Measurements from ENCODE around the gene BCAR1. TPM values are rescaled to one million over a fixed set of nuclear protein-coding genes. Genes with fewer than 3 reads are reported as not detected.

BCAR1 gene
- total RNA-seq, 6 experiments from 2014 or later: 126 to 148 (median 130) TPM

DNA sequence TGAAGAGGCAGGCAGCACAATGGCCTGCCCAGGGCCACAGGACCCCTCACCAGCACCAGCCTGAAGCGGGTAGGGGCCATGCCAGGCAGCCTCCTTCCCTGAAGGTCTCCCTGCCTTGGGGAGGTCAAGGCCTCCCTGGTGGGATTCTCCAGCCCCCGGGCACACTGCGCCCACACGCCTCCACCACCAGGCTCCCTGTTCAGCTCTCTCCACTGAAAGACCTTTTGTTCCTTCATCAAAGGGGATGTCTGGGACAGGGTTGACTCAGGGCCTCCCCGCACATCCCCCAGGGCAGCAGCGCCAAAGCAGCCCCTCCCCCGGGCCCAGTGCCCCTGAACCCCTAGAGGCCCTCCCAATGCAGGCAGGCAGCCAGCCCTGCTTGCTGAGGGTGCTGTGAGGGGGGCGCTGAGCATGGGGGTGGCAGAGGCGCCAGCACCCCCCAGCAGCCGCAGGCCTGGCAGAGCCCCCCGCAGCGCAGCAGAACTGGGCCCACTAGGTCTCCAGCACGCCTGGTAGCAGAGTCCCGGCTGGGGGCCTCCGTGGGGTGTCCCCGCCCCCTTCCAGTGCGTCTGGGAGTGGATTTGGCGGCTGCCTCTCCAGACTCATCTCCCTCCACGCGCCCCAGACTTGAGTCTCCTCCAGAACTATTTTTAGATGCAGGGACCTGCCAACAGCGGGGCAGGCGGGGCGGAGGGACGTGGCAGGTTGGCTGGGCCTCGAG, 13.1 kb downstream of the BCAR1 start:
- Mint-ChIP-seq H3K9me3 (peaks cover 4% of the 10 kb centered on the region), H3K27me3 (ENCODE audit: insufficient read depth) (peaks cover 13% of the 10 kb centered on the region), H3K4me3 (peak overlapping the region; percentile 73), H3K4me1 (ENCODE audit: low read depth) (peaks cover 56% of the 10 kb centered on the region), H3K36me3 (ENCODE audit: low read depth) (peaks cover 27% of the 10 kb centered on the region), H3K27ac (peak overlapping the region; percentile 95)
- peak; percentile 91 for DNase-seq
- TF ChIP-seq, protein P1, sequence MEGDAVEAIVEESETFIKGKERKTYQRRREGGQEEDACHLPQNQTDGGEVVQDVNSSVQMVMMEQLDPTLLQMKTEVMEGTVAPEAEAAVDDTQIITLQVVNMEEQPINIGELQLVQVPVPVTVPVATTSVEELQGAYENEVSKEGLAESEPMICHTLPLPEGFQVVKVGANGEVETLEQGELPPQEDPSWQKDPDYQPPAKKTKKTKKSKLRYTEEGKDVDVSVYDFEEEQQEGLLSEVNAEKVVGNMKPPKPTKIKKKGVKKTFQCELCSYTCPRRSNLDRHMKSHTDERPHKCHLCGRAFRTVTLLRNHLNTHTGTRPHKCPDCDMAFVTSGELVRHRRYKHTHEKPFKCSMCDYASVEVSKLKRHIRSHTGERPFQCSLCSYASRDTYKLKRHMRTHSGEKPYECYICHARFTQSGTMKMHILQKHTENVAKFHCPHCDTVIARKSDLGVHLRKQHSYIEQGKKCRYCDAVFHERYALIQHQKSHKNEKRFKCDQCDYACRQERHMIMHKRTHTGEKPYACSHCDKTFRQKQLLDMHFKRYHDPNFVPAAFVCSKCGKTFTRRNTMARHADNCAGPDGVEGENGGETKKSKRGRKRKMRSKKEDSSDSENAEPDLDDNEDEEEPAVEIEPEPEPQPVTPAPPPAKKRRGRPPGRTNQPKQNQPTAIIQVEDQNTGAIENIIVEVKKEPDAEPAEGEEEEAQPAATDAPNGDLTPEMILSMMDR (IDR thresholded peaks at IDR 0.05): no peak

DNA sequence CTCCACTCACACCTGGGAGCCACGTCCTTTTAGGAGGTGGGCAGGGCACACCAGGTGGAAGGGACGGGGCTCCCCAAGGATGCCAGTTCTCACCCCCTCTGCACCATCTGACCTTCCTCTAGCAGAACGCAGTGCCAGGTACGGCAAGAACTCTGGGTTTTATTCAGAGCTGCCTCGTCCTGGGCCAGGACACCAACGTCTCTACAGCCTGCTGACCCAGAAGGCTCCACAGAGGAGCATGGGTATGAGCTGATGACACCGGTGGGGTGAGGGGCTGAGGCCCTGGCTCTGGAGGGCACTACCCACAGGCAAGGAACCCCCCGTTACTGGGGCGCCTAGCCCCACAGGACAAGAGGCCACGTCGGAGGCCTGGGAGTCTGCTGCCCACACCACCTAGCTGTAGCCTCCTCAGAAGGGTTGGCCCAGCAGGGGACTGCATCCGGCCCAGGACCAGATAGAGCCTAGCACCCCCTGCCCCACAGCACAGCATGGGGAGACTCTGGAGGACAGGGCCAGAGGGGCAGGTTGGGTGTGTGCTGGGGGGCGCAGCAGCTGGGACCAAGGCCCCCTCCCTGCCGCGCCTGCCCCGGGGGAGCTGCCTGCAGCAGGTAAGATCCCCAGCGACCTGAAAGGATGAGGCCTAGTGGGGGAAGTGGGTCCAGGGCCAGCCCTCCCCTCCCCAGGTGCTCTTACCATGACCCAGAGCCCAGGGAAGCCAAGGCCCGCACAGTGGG, 13.9 kb downstream of the BCAR1 start:
- Mint-ChIP-seq H3K9me3 (peaks cover 4% of the 10 kb centered on the region), H3K27me3 (ENCODE audit: insufficient read depth) (peaks cover 13% of the 10 kb centered on the region), H3K27ac (peak overlapping the region; percentile 69), H3K4me1 (ENCODE audit: low read depth) (peaks cover 48% of the 10 kb centered on the region), H3K36me3 (ENCODE audit: low read depth) (peaks cover 28% of the 10 kb centered on the region), H3K4me3 (no peak overlapping the region)
- no peak for DNase-seq
- TF ChIP-seq, protein P1 (IDR thresholded peaks at IDR 0.05): no peak

DNA sequence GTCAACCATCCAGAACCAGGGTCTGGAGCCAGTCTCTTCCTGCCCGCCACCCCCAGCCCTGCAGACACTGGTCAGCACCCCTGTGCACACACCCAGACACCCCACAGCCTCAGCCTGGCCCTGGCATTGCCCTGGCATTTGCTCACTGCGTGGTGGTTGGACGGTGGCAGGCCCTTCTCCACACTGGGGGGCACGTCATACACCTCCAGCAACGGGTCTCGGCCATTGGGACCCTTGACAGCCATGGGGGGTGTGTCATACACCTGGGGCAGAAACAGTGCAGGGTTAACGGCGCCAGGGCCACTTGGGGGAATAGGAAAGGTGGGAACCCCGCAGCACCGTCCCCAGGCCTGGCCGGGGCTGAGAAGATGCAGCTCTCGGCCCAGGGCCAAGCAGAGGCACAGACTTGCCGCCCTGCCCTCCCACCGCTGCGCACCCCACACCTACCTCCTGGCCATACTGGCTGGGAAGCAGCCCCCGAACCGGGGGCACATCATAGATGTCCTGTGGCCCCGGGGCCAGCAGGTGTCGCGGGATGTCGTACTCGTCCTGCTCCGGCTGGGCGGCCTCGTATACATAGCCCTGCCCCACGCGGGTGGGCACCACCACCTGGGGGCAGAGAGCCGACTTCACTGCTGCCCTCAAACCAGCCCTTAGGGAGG, 14.6 kb downstream of the BCAR1 start:
- Mint-ChIP-seq H3K27ac (peak overlapping the region; percentile 69), H3K27me3 (ENCODE audit: insufficient read depth) (peaks cover 13% of the 10 kb centered on the region), H3K4me3 (no peak overlapping the region), H3K36me3 (ENCODE audit: low read depth) (peaks cover 31% of the 10 kb centered on the region), H3K4me1 (ENCODE audit: low read depth) (peaks cover 48% of the 10 kb centered on the region), H3K9me3 (peaks cover 4% of the 10 kb centered on the region)
- TF ChIP-seq, protein P1 (IDR thresholded peaks at IDR 0.05): no peak
- DNase-seq: no peak

DNA sequence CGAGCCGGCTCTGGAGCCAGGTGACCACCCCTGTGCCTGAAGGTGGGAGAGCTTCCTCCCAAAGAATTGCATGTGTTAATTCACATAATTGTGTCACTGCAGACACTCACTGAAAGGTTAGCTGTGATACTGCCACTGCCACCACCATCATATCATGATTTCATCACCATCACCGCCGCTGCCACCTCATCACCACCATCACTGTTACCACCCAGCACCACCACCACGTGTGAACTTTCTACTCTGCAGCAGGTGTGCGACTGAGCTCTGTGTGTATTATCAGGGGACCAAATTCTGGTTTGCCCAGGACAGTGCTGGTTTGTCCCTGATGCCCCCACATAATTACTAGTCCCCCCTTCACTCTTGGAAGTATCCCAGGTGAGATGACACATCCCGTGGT, 15.2 kb downstream of the BCAR1 start:
- Mint-ChIP-seq H3K27me3 (ENCODE audit: insufficient read depth) (peaks cover 16% of the 10 kb centered on the region), H3K27ac (peak overlapping the region; percentile 64), H3K9me3 (peaks cover 4% of the 10 kb centered on the region), H3K4me3 (peak overlapping the region; percentile 3; the same call in 1 of the 2 replicates), H3K36me3 (ENCODE audit: low read depth) (peaks cover 36% of the 10 kb centered on the region), H3K4me1 (ENCODE audit: low read depth) (peaks cover 52% of the 10 kb centered on the region)
- DNase-seq: no peak
- TF ChIP-seq, protein P1 (IDR thresholded peaks at IDR 0.05): no peak

DNA sequence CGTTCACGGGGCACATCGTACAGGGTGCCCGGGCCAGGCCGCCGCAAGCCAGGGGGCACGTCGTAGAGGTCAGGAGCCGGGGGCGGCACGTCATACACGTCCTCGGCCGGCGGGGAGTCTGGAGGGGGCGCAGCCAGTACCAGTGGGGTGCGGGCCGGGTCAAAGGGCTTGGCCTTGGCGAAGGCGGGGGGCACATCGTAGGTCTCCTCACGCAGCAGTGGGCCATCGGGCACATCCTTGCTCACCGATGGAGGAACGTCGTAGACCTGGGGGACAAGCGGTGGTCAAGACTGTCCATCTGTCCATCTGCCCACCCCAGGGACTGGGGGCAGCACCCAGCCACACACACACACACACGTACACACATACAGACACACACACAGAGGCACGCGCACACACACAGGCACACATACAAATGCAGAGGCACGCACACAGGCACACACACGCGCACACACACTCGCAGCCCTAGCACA, 15.7 kb downstream of the BCAR1 start:
- Mint-ChIP-seq H3K27ac (peak overlapping the region; percentile 64), H3K36me3 (ENCODE audit: low read depth) (peaks cover 33% of the 10 kb centered on the region), H3K27me3 (ENCODE audit: insufficient read depth) (peaks cover 16% of the 10 kb centered on the region), H3K4me3 (peak overlapping the region; percentile 3; the same call in 1 of the 2 replicates), H3K4me1 (ENCODE audit: low read depth) (peaks cover 49% of the 10 kb centered on the region), H3K9me3 (peaks cover 4% of the 10 kb centered on the region)
- TF ChIP-seq, protein P1 (IDR thresholded peaks at IDR 0.05): no peak
- DNase-seq: no peak
